ENCODE measurements around the gene HPCAL1. TPM values are rescaled to one million over a fixed set of nuclear protein-coding genes. Genes with fewer than 3 reads are reported as not detected.

HPCAL1 gene
- total RNA-seq, 1 experiment from 2014 or later, result 35.1 TPM

DNA sequence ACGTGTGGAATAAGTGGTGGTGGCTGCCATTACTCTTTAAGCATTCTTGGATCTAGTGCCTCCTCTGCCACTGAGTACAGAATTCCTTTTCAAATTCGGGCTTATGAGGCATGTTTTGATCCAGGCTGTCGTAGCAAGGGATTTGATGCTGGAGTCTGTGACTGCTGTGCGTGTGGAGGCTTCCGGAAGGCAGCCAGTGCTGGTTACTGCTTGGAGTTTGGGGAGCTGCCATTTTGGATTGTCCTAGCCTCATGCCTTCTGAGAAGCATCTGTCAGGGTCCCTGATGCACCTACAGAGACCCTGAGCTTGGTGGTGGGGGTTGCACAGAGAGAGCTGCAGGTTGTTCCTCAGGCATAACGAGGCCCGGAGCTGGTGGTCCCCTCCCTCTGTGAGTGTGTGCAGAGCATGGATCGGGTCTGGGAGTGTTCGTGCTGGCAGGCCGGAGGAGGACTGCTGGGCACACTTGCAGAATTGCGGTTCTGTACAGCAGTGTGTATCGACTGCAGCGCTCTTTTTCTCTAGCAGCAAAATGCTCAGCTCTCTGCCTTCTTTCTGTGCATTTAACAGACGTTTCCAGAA is 7.7 kb downstream of the HPCAL1 start:
- TF ChIP-seq CTCF (IDR thresholded peaks at IDR 0.05; ENCODE audit: unreplicated experiment), result no peak
- H3K27me3 Mint-ChIP-seq (ENCODE audit: unreplicated experiment), result no peaks in the 10 kb centered on the region
- peaks cover 27% of the 10 kb centered on the region for H3K4me1 Mint-ChIP-seq (ENCODE audit: low read depth, unreplicated experiment)
- H3K9me3 Mint-ChIP-seq (ENCODE audit: low read depth, unreplicated experiment), result no peaks in the 10 kb centered on the region
- BruUV-seq (replicated peaks), result no TSS peak
- no peak overlapping the region for H3K27ac Mint-ChIP-seq (ENCODE audit: unreplicated experiment)
- H3K36me3 Mint-ChIP-seq (ENCODE audit: insufficient read depth, unreplicated experiment), result no peaks in the 10 kb centered on the region
- intact Hi-C loops (cut with micrococcal nuclease; ENCODE audit: unreplicated experiment), result no loop called here
- CTCF ChIA-PET, result no interaction called here
- no peak overlapping the region for H3K4me3 Mint-ChIP-seq (ENCODE audit: low read depth, unreplicated experiment)
- DNase-seq, result no peak

DNA sequence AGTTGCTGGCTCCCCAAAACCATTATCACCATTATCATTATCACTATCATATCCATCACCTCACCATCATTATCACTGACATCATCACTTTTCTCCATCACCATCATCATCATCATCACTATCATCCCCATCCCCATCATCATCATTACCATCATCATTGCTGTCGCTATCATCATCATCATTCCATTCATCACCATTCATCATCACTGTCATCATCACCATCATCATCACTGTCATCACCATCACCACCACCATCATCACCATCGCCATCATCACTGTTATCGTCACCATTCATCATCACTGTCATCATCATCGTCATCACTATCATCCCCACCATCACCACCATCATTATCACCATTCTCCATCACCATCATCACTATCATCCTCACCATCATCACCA is 9.0 kb downstream of the HPCAL1 start:
- Mint-ChIP-seq H3K27ac (ENCODE audit: unreplicated experiment) (no peak overlapping the region), H3K4me3 (ENCODE audit: low read depth, unreplicated experiment) (no peak overlapping the region), H3K27me3 (ENCODE audit: unreplicated experiment) (no peaks in the 10 kb centered on the region), H3K36me3 (ENCODE audit: insufficient read depth, unreplicated experiment) (no peaks in the 10 kb centered on the region), H3K4me1 (ENCODE audit: low read depth, unreplicated experiment) (peaks cover 14% of the 10 kb centered on the region), H3K9me3 (ENCODE audit: low read depth, unreplicated experiment) (no peaks in the 10 kb centered on the region)
- CTCF ChIA-PET, result no interaction called here
- intact Hi-C loops (cut with micrococcal nuclease; ENCODE audit: unreplicated experiment), result no loop called here
- no peak for DNase-seq
- BruUV-seq (replicated peaks), result no TSS peak
- TF ChIP-seq CTCF (IDR thresholded peaks at IDR 0.05; ENCODE audit: unreplicated experiment), result no peak

DNA sequence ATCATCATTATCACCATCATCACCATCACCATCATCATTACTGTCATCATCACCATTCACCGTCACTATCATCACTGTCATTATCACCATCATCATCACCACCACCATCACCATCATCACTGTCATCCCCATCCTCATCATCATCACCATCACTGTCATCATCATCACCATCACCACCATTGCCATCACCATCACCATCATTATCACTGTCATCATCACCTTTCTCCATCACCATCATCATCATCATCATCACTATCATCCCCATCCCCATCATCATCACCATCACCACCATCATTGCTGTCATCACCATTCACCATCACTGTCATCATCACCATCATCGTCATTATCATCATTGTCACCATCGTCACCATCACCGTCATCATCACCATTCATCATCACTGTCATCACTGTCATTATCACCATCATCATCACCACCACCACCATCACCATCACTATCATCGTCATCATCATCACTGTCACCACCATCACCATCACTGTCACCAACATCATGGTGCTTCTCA is 9.8 kb downstream of the HPCAL1 start:
- no peaks in the 10 kb centered on the region for H3K9me3 Mint-ChIP-seq (ENCODE audit: low read depth, unreplicated experiment)

GRCh38 chr2:10316336-10316735 is 13.6 kb downstream of the HPCAL1 start:
- Mint-ChIP-seq H3K36me3 (ENCODE audit: insufficient read depth, unreplicated experiment) (no peaks in the 10 kb centered on the region), H3K4me1 (ENCODE audit: low read depth, unreplicated experiment) (no peaks in the 10 kb centered on the region), H3K27me3 (ENCODE audit: unreplicated experiment) (no peaks in the 10 kb centered on the region), H3K27ac (ENCODE audit: unreplicated experiment) (no peak overlapping the region), H3K9me3 (ENCODE audit: low read depth, unreplicated experiment) (peaks cover 6% of the 10 kb centered on the region), H3K4me3 (ENCODE audit: low read depth, unreplicated experiment) (no peak overlapping the region)
- CTCF ChIA-PET, result no interaction called here
- no peak for DNase-seq
- no TSS peak for BruUV-seq (replicated peaks)
- intact Hi-C loops (cut with micrococcal nuclease; ENCODE audit: unreplicated experiment), result no loop called here
- no peak for TF ChIP-seq CTCF (IDR thresholded peaks at IDR 0.05; ENCODE audit: unreplicated experiment)

More for the DNA sequence above, 9.8 kb downstream of the HPCAL1 start:
- DNase-seq, result no peak
- no peak for TF ChIP-seq CTCF (IDR thresholded peaks at IDR 0.05; ENCODE audit: unreplicated experiment)
- Mint-ChIP-seq H3K4me1 (ENCODE audit: low read depth, unreplicated experiment) (peaks cover 6% of the 10 kb centered on the region), H3K27me3 (ENCODE audit: unreplicated experiment) (no peaks in the 10 kb centered on the region), H3K36me3 (ENCODE audit: insufficient read depth, unreplicated experiment) (no peaks in the 10 kb centered on the region), H3K27ac (ENCODE audit: unreplicated experiment) (no peak overlapping the region), H3K4me3 (ENCODE audit: low read depth, unreplicated experiment) (no peak overlapping the region)
- CTCF ChIA-PET, result no interaction called here
- intact Hi-C loops (cut with micrococcal nuclease; ENCODE audit: unreplicated experiment), result no loop called here
- BruUV-seq (replicated peaks), result no TSS peak
